Sciatic nerve (tissue), 2 donors: ENCODE data around the gene MYO19. TPM values are rescaled to one million over a fixed set of nuclear protein-coding genes. Genes with fewer than 3 reads are reported as not detected.
"Not testable (repeated sequence)": the region's sequence is repeated elsewhere in the genome, so short reads cannot be mapped to it uniquely, and the experiment has no call there.

Source experiments
- ATAC-seq: fragments of 200-7000 bp; cut with Tn5 transposase; one replicate; pipeline ENCODE4 v1.9.1; 2020; ENCODE audit warnings: mild to moderate bottlenecking, moderate library complexity
- DNase-seq: peaks from one replicate; pipeline ENCODE4 v3.0.0-alpha.2; 2020; ENCODE audit warnings: low spot score
- intact Hi-C: fragments of 100-400 bp; cut with DNase I; formaldehyde crosslinking; loops from one replicate; pipeline ENCODE4 v1.14.2; 2022
- total RNA-seq: library from RNA; stranded (reverse); fragmentation: NEBNext Ultra II Directional; extraction: Animal tissue kit (Norgen Biotek cat#: 25700); gene quantifications from one replicate; pipeline ENCODE4 v1.2.1, GENCODE V29; 2021
- donor health status: DM: no; HTN: no; CAD: no.
- donor health status: DM: no; HTN: no; CAD: no.

MYO19 gene
- total RNA-seq, 1 donor from 2014 or later = 46.5 TPM

DNA sequence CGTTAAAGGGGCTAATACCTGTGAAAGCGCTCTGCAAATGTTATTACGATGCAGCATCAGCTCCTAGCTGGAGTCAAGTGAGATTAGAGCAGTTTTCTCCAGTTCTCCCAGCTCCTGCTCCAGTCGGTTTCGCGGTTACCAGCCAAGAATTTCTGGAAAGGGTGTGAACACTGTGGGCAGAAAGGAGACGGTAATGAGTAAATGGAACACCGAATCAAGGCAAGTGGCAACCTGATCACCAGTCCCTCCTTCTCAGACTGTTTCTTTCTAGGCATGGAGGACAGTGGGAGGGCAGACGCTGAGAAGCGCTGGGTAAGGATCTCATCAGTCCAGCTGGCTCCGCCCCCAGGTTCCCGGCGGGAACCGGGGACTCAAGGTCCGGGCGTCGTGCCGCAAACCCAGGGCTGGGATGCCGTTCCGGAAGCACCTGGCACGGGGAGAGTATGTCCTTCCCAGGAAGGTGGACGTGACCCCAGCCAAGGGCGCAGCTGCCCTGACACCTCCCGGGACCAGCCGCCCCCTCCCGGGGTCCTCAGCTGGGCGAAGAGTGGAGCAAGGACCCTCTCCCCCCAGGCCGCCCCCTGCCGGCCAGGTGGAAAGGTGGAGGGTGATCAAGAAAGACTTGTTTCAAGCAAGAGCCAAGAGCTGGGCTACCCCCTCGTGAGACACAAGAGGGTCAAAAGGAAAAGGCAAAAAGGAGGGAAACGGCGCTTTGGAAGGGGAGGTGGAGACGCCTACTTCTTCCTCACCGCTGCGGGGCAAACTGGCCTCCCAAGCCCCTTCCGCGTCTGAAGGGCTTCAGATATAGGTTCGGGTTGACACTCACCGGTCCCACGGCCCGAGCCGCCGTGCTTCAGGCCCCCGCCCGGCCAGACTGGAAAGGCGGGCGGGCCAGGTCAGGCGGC is 481 bp downstream of the MYO19 start:
- ATAC-seq (peak; percentile 66), DNase-seq (peak; percentile 78)
- intact Hi-C loops = no loop called here

DNA sequence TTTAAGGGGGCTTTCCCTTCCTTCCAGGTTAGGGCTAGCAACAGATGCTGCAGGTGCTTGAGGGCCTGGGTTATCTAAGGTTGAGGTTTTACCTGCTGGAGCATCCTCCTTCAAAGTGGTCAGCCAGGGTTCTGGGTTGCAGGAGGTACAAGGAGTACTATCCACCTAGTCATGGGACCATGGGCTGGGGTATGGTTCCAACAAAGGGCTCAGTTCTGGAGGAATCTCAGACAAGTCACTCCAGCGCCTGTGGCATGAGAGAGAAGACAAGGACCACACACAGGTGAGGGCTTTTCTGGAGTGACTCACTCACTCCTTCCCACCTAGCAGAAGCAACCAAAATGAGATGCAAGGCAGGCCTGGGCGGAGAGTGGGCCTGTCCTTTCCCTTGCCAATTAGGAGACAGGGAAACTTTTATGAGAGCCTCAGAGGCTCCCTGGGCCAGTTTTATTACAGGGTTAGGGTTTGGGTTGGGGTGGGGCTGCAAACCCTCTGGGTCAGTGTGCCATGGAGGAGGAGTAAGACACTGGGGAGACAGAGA is 2.2 kb downstream of the MYO19 start:
- intact Hi-C loops = no loop called here
- ATAC-seq = no peak
- DNase-seq = no peak

DNA sequence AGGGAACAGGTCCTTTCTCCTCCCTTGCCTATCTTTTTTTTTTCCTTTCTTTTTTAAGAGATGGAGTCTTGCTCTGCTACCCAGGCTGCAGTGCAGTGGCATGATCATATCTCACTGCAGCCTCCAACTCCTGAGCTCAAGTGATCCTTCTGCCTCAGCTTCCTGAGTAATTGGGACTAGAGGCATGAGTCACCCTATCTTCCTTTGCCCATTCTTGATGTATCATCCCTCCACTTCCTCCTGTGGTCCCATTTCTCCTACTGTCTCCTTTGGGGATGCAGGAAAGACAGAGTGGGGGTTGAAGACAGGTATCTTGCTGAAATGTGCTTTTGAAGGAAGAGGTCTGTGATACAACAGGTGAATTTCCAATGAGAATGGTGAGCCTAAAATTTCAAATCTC is 5.5 kb downstream of the MYO19 start:
- no peak for DNase-seq
- no peak for ATAC-seq
- intact Hi-C loops = no loop called here

DNA sequence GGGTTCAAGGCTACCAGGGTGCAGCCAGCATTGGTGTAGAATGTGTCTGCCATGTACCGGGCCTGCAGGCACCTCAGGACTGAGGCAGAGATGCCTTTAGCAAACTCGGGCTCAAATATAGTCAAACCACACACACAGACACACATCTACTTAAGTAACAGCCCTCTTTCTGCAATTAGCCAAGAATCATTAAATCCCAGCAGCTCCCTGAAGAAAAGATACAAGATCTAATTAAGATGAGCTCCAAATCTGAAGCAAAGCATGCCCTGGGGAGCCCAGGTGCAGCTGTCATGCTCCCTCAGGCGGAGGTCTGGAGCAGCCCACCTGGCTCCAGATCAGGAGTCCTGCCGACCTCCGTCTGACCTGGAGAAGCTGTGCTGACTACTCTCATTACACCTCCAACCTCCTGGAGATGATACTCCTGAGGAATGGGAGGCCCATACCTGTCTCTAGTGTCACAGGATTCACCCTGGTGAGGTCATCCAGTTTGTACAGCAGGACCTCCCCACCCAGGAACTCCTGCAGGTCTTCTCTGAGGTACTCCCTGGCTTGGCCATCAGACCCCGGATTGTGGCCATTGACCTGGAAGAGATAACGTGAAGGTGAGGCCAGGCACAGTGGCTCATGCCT is 6.9 kb downstream of the MYO19 start:
- ATAC-seq (no peak), DNase-seq (no peak)
- intact Hi-C loops = no loop called here

DNA sequence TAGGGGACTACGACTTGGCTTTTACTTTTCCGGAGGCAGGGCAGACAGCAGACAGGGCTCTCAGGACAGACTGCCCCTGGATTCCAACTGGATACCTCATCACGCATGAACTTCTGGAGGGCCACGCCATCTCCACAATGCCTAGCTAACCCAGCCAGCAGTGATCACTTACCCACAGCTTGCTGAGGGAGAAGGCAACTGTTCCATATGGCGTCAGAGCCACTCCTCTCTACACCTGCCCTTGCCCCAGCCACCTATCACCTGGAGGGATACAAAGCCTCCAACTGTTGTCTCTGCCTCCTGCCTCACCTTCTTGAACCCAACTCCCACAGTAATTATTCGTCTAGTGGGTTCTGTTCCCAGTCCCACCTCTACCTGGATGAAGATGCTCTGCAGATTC is 8.8 kb downstream of the MYO19 start:
- no peak for DNase-seq

DNA sequence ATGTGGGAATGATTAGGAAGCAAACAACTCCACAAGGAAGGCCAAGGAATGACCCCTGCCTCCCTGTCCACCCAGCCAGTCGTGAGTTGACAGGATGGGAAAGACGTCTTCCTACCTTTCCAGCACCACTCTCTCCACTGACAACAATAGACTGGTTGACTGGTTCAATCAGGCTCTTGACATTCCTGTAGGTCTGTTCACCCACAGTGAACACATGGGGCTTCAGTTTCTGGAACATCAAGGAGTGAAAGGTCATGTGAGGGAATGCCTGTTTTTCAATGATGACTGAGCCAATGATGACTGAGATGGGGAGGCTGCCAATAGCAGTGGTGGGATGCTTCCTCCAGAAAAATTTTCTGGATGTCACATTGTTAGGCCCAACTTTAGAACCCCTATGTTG is 9.6 kb downstream of the MYO19 start:
- no peak for DNase-seq
- intact Hi-C loops = no loop called here
- no peak for ATAC-seq

More for the DNA sequence above, 8.8 kb downstream of the MYO19 start:
- no peak for ATAC-seq
- intact Hi-C loops = no loop called here

DNA sequence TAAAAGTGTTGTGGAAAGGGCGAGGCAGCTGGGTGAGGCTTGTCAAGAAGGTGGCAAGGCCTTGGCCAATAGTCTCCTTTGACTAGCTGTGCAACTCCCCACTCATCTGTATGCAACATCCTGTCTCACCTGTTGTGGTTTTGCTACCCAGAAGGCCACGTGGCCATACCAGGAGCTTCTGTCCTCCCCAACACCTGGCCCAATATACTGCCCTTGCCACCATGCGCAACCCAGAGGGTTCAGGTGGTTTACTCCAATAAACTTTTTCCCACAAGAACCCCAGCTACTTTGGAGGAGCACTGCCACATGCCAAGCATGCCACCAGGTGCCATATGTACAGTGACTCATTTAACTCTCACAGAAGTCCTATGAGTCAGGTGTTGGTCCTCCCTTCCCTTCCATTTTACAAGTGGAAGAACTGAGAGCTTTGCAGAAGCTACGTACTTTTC is 10.2 kb downstream of the MYO19 start:
- no peak for ATAC-seq
- intact Hi-C loops = no loop called here
- DNase-seq = no peak

DNA sequence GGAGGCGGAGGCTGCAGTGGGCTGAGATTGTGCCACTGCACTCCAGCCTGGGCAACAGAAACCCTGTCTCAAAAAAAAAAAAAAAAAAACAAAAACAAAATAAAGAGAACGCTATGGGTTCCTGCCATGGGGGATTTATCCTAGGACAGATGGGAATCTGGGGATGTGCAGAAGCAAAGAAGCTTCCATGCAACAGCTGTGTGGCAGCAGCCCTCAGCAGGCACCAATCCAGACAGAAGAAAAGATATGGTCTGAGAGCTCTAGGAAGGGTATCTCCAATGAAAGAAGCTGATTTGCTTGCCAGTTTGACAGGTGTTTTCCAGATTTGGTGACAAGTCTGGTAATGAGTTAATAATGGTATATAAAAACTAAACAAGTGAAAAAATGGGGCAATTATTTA is 11.6 kb downstream of the MYO19 start:
- DNase-seq (no peak), ATAC-seq (no peak)
- intact Hi-C loops = no loop called here

DNA sequence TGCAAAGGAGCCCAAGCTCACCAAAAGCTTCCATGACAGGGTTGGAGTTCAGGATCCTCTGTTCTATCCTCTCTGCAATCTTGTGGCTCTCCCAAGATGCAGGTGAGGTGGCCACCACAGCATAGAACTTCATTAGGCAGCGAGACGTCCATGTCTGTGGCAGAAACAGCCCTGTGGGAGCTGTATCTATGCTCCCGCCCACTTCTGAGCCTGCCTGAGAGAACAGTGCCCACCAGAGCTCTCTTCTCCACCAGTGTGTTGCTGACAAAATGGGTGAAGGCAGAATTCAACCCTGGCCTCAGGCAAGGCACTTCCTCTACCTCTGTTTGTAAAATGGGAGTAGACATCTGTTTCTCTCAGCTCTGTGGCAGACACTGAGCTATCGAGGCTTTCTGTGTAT is 18.8 kb downstream of the MYO19 start:
- DNase-seq (no peak), ATAC-seq (no peak)
- intact Hi-C loops = no loop called here

DNA sequence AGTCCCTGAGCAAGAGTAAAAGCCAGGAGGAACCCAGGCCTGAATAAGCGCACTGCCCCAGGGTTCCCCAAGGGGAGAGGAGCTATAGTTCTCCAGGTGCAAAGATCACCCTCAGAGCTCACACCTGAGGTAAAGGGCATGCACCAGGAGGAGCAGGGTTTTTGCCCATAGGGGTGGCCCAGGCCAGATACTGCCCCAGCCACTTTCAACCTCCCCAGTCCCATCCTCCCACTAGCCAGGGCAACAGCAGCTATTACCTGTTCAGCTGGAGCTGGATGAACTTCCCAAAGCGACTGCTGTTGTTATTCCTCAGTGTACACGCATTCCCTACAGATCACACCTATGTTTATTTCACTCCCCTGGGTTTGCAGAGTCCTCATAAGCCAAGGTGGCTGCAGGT is 19.8 kb downstream of the MYO19 start:
- intact Hi-C loops = no loop called here
- no peak for ATAC-seq
- DNase-seq = no peak

DNA sequence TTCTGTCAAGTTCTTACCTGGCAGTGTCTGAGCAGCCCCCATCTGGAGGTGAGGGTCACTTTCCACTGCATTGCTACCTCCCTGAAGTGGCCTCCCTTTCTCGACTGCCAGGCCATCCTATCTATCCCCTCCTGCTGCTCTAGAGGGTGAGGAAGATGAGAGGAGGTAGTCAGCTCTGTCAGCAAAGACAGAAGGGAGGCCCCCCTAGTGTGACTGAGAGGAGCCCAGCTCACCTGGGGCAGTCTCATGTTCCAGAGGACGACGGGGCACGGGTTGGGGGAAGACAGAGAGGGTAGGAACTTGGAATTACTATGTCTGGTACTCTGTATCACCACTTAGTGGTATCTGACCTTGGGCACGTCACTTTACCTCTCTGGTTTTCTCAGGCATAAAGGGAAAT is 22.0 kb downstream of the MYO19 start:
- intact Hi-C loops = no loop called here
- ATAC-seq (no peak), DNase-seq (no peak)

DNA sequence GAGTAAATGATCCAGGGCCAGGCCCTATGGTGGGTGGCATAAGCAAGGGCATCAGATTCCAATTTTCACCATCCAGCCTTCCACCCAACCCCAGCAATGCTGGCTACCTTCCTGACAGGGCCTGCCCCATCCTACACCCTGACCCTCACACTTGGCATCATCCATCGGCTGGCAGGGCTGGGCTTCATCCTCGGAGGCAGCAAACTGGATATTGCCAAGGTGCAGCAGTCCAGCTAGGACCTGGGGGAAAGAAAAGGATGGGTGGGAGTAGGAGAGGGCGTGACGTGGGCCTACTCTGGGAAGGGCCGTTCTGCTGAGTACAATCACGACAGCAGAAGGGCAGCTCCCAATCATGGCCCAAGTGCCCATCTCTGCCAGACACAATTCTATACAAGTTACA is 23.5 kb downstream of the MYO19 start:
- intact Hi-C loops = no loop called here
- no peak for ATAC-seq
- no peak for DNase-seq

DNA sequence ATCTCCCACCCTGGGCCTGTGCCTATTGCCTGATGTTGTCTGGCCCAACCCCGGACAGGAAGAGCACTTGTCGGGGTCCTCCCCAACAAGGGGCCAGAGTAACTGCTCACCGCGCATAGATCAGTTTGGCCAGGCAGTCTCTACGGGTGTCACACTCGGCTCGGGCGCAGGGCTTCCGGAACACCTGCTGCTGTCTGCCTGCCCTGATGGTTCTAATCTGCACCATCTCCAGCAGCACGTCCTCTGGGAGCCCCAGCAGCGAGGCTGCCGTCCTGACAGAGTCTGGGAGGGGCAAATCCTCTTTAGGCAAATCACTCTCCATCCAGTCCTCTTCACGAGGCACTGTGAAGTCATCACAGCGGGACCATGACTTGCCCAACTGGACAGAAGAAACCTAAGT is 24.0 kb downstream of the MYO19 start:
- intact Hi-C loops = no loop called here
- DNase-seq (no peak), ATAC-seq (no peak)

DNA sequence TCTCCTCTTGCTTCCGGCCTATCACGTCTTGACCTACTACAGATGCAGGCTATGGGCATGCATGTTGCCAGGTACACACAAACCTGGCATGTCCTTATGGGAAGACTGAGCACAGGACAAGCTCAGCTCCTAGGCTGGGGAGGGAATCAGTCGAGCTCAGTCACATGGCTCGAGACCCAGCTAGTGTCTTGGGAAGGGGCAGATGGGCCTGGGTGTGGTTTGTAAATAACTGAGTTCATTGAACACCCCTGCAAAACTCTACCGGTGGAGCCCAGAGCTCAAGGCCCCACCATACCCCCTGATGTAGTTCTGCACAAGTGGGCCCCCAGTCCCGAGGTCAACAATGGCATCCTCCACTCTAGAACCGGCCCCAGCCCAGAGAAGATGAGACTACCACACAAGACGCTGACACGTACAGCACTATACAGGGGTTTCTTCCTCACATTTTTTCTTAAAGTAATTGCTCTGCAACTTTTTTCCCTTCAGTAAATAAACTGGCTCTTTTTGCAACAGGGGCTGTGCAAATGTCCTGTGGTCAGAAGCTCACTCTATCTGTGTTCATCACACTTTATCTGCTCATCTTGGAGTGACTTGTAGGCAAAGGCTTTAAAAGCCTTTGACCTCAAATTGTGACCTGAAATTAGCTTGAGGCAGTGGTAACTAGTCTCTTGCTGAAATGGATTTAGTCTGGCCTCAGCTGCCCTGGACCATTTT is 25.2 kb downstream of the MYO19 start:
- ATAC-seq = no peak
- no peak for DNase-seq
- intact Hi-C loops = no loop called here

DNA sequence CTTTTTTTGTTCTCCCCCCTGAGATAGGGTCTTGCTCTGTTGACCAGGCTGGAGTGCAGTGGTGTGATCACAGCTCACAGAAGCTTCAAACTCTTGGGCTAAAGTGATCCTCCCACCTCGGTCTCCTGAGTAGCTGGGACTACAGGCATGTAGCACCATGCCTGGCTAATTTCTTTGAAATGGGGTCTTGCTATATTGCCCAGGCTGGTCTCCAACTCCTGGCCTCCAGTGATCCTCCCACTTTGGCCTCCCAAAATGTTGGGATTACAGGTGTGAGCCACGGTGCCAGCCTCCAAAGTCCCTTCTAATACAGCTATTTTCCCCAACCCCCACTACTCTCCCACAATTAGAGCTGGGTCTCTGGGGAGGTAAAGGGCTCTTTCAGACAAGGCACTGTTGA is 26.2 kb downstream of the MYO19 start:
- intact Hi-C loops, ATAC-seq, DNase-seq: not testable (repeated sequence)

DNA sequence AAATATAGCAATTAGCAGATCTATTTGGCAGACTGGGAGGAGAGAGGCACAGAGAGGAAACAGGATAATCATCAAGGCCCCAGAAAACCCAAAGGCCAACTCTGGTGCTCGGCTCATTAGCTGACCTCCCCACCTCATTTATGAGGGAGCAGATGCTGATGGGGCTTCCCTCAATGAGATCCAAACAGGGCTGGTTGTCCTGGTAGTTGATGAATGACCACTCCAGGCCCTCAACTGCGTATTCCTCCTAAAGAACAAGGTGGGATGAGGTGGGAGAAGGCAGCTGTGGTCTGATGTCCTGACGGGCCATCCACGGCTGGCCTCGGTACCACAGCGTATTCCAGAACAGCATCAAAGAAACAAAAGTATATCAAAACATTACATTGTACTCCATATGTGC is 27.4 kb downstream of the MYO19 start:
- no peak for DNase-seq
- intact Hi-C loops = no loop called here
- ATAC-seq = no peak

DNA sequence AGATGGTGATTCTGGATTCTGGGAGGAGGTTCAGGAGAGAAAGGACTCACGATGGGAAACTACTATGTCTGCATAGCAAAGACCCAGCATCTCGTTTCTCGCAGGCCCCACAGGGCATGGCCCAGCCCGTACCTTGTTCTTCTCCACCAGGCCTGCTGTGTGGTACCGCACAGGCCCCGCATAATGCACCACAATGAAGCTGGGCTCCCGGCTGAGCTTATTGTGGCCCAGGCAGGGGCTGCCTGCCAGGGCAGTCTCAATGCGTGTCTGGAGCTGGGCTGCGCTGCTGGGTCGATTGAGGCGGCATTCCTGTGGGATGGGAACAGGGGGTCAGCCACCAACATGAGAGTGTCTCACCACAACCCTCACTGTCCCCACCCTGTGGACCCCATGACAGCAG is 27.8 kb downstream of the MYO19 start:
- intact Hi-C loops = no loop called here
- DNase-seq (no peak), ATAC-seq (no peak)

DNA sequence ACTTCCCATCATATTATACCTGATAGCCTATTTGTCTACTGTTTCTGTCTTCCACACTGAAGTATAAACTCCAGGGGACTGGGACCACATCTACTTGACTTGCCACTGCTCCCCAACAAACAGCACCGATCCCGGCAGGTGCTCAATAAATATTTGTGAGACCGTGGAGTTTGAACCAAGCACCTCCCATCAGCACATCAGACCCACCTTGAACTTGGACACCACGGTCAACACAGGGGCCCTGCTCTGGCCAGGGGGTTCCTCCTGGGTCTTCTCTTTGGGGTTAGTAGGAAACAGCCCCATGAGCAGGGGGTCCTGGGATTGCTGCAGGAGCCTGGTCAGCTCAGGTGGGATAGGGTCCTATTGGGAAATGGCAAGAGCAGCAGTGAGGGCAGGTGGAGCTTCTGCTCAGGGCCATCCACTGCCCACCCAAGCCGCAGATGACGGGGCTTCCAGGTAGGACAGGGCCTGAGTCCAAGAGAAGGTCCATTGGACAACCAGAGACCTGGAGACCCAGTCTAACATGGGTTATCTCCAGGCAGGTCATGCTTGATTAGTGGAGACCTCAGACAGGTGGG is 28.3 kb downstream of the MYO19 start:
- ATAC-seq (no peak), DNase-seq (no peak)
- intact Hi-C loops = no loop called here

DNA sequence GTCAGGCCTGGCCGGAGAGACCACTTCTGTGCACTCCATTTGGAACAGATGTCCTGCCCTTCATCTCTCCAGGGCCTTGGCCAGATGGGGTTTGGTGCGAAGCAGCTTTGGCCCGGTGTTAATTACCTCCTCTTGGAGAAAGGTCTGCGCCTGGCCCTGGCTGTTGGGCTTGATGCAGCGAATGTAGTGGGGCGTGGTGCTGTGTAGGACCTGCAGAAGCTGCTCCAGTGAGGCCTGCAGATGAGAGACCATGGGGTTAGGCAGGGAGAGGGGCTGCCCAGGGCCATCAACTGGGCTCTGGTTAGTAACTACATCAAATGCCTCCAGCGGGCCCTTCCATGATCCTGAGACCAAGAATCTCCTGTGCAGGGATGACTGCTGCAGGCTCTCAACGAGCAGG is 29.5 kb downstream of the MYO19 start:
- no peak for DNase-seq
- no peak for ATAC-seq
- intact Hi-C loops = no loop called here
